DMS 273 (cell line): Measurements from ENCODE around the gene MPPED2.

Experiments
- DNase-seq: peaks from one replicate; lab custom pipeline; 2025; ENCODE audit not compliant: unreplicated experiment; lab: John Stamatoyannopoulos, UW

MPPED2 gene

GRCh38 chr11:30455025-30455424 is 131.1 kb downstream of the MPPED2 start:
- no peak for DNase-seq

- DNase-seq: no peak
Measured at GRCh38 chr11:30454541-30454940, 131.6 kb downstream of the MPPED2 start.

GRCh38 chr11:30454111-30454510 is 132.0 kb downstream of the MPPED2 start:
- no peak for DNase-seq

GRCh38 chr11:30453705-30454104 is 132.4 kb downstream of the MPPED2 start:
- no peak for DNase-seq

GRCh38 chr11:30452842-30453241 is 133.3 kb downstream of the MPPED2 start:
- no peak for DNase-seq

- no peak for DNase-seq
Measured at GRCh38 chr11:30452114-30452513, 134.0 kb downstream of the MPPED2 start.

GRCh38 chr11:30451626-30452025 is 134.5 kb downstream of the MPPED2 start:
- DNase-seq: no peak

- no peak for DNase-seq
Measured at GRCh38 chr11:30451167-30451566, 135.0 kb downstream of the MPPED2 start.

- no peak for DNase-seq
Measured at GRCh38 chr11:30447058-30447640, 139.0 kb downstream of the MPPED2 start.

- no peak for DNase-seq
Measured at GRCh38 chr11:30446520-30446919, 139.6 kb downstream of the MPPED2 start.

GRCh38 chr11:30445056-30445455 is 141.1 kb downstream of the MPPED2 start:
- no peak for DNase-seq

- no peak for DNase-seq
Measured at GRCh38 chr11:30440510-30440909, 145.6 kb downstream of the MPPED2 start.

GRCh38 chr11:30436801-30437200 is 149.4 kb downstream of the MPPED2 start:
- no peak for DNase-seq

- no peak for DNase-seq
Measured at GRCh38 chr11:30435488-30435887, 150.7 kb downstream of the MPPED2 start.

- no peak for DNase-seq
Measured at GRCh38 chr11:30434901-30435300, 151.3 kb downstream of the MPPED2 start.

GRCh38 chr11:30433831-30434230 is 152.3 kb downstream of the MPPED2 start:
- DNase-seq: no peak

GRCh38 chr11:30432716-30433115 is 153.4 kb downstream of the MPPED2 start:
- DNase-seq: no peak

- DNase-seq: no peak
Measured at GRCh38 chr11:30432178-30432577, 154.0 kb downstream of the MPPED2 start.

- no peak for DNase-seq
Measured at GRCh38 chr11:30431127-30431814, 154.9 kb downstream of the MPPED2 start.

GRCh38 chr11:30429550-30429949 is 156.6 kb downstream of the MPPED2 start:
- DNase-seq: no peak

GRCh38 chr11:30426781-30427180 is 159.4 kb downstream of the MPPED2 start:
- DNase-seq: no peak

GRCh38 chr11:30424844-30425243 is 161.3 kb downstream of the MPPED2 start:
- DNase-seq: no peak

- no peak for DNase-seq
Measured at GRCh38 chr11:30424321-30424720, 161.8 kb downstream of the MPPED2 start.
